SU-DHL-6 (cell line): ENCODE measurements around the gene CNTN4.

Source experiments
- EZH2phosphoT487 ChIP-seq: fragments of 200-600 bp; sonication (generic), shearing (Covaris generic); conservative IDR thresholded peaks from 2 replicates; pipeline ENCODE4 v1.6.1; 2018; ENCODE audit warnings: mild to moderate bottlenecking, antibody characterized with exemption, low read length, moderate library complexity, mixed read lengths
- TF ChIP-seq, protein P1 (sequence below): fragments of 200-600 bp; sonication (generic); IDR thresholded peaks from one replicate; pipeline ENCODE4 v1.5.1; 2017; ENCODE audit warnings: antibody characterized with exemption, mild to moderate bottlenecking, low read length, moderate library complexity; ENCODE audit not compliant: insufficient read depth, poor library complexity, severe bottlenecking

- TF ChIP-seq, protein P1, sequence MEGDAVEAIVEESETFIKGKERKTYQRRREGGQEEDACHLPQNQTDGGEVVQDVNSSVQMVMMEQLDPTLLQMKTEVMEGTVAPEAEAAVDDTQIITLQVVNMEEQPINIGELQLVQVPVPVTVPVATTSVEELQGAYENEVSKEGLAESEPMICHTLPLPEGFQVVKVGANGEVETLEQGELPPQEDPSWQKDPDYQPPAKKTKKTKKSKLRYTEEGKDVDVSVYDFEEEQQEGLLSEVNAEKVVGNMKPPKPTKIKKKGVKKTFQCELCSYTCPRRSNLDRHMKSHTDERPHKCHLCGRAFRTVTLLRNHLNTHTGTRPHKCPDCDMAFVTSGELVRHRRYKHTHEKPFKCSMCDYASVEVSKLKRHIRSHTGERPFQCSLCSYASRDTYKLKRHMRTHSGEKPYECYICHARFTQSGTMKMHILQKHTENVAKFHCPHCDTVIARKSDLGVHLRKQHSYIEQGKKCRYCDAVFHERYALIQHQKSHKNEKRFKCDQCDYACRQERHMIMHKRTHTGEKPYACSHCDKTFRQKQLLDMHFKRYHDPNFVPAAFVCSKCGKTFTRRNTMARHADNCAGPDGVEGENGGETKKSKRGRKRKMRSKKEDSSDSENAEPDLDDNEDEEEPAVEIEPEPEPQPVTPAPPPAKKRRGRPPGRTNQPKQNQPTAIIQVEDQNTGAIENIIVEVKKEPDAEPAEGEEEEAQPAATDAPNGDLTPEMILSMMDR: no peak
- TF ChIP-seq EZH2phosphoT487: no peak
These were observed 163.5 kb downstream of the CNTN4 start for GRCh38 chr3:2262204-2262603.
